ENCODE measurements around the gene COMMD2. TPM values are rescaled to one million over a fixed set of nuclear protein-coding genes. Genes with fewer than 3 reads are reported as not detected.

The COMMD2 gene
- total RNA-seq, 4 donors from 2014 or later: 16.6 to 28.3 (median 20.9) TPM

- WGBS: 69% methylated on average over 1 of the region's 1 CpG
- H3K27me3 ChIP-seq: no peaks in the 10 kb centered on the region
- intact Hi-C loops (cut with DNase I): no loop called here
- no peak overlapping the region for H3K27ac ChIP-seq (replicated peaks in 1 of 4)
- peaks cover 0 to 4% (median 0%) of the 10 kb centered on the region in 4 donors for H3K4me1 ChIP-seq
- H3K4me3 ChIP-seq: no peak overlapping the region
- H3K36me3 ChIP-seq: no peaks in the 10 kb centered on the region
- DNase-seq (ENCODE audit: extremely low spot score): no peak
- H3K9me3 ChIP-seq: no peaks in the 10 kb centered on the region
- TF ChIP-seq POLR2A (IDR thresholded peaks at IDR 0.05; ENCODE audit: low read depth) (no peak), CTCF (IDR thresholded peaks at IDR 0.05) (no peak), POLR2AphosphoS5 (IDR thresholded peaks at IDR 0.05) (no peak), EP300 (IDR thresholded peaks at IDR 0.05) (no peak)
Measured at GRCh38 chr3:149776170-149776569, 23.9 kb upstream of the COMMD2 start.

- Histone ChIP-seq H3K9me3 (no peaks in the 10 kb centered on the region), H3K4me1 (peaks cover 0 to 4% (median 0%) of the 10 kb centered on the region in 4 donors), H3K4me3 (no peak overlapping the region), H3K27me3 (peaks cover 0 to 7% (median 0%) of the 10 kb centered on the region in 4 donors), H3K27ac (replicated peaks in 1 of 4) (no peak overlapping the region), H3K36me3 (no peaks in the 10 kb centered on the region)
- DNase-seq (ENCODE audit: extremely low spot score): no peak
- no peak for TF ChIP-seq CTCF (IDR thresholded peaks at IDR 0.05)
- no peak for TF ChIP-seq POLR2AphosphoS5 (IDR thresholded peaks at IDR 0.05)
- no peak for TF ChIP-seq EP300 (IDR thresholded peaks at IDR 0.05)
- no peak for TF ChIP-seq POLR2A (IDR thresholded peaks at IDR 0.05; ENCODE audit: low read depth)
- WGBS: 71% methylated on average over 2 of the region's 2 CpGs
- intact Hi-C loops (cut with DNase I): no loop called here
Measured at GRCh38 chr3:149772861-149773260, 20.6 kb upstream of the COMMD2 start.

GRCh38 chr3:149771652-149772271, 19.5 kb upstream of the COMMD2 start:
- intact Hi-C loops (cut with DNase I): no loop called here
- peak; percentile 58 to 71 (median 63) for TF ChIP-seq CTCF (IDR thresholded peaks at IDR 0.05)
- no peak for TF ChIP-seq POLR2AphosphoS5 (IDR thresholded peaks at IDR 0.05)
- WGBS: 61% methylated on average over 8 of the region's 8 CpGs
- no peaks in the 10 kb centered on the region for H3K9me3 ChIP-seq
- H3K4me3 ChIP-seq: no peak overlapping the region
- H3K4me1 ChIP-seq: no peaks in the 10 kb centered on the region
- no peaks in the 10 kb centered on the region for H3K36me3 ChIP-seq
- H3K27me3 ChIP-seq: peaks cover 0 to 7% (median 0%) of the 10 kb centered on the region in 4 donors
- DNase-seq (ENCODE audit: extremely low spot score): no peak
- no peak overlapping the region for H3K27ac ChIP-seq (replicated peaks in 1 of 4)

GRCh38 chr3:149770246-149770645, 18.0 kb upstream of the COMMD2 start:
- no peak for TF ChIP-seq POLR2AphosphoS5 (IDR thresholded peaks at IDR 0.05)
- TF ChIP-seq EP300 (IDR thresholded peaks at IDR 0.05): no peak
- no peak for TF ChIP-seq POLR2A (IDR thresholded peaks at IDR 0.05; ENCODE audit: low read depth)
- TF ChIP-seq CTCF (IDR thresholded peaks at IDR 0.05): no peak
- intact Hi-C loops (cut with DNase I): no loop called here
- Histone ChIP-seq H3K4me3 (no peak overlapping the region), H3K27ac (replicated peaks in 1 of 4) (no peak overlapping the region), H3K36me3 (no peaks in the 10 kb centered on the region), H3K9me3 (no peaks in the 10 kb centered on the region), H3K4me1 (no peaks in the 10 kb centered on the region), H3K27me3 (peaks cover 0 to 7% (median 0%) of the 10 kb centered on the region in 4 donors)
- DNase-seq (ENCODE audit: extremely low spot score): no peak
- WGBS: 83% methylated on average over 2 of the region's 2 CpGs

GRCh38 chr3:149768704-149769103, 16.4 kb upstream of the COMMD2 start:
- Histone ChIP-seq H3K9me3 (no peaks in the 10 kb centered on the region), H3K27ac (replicated peaks in 1 of 4) (no peak overlapping the region), H3K4me1 (no peaks in the 10 kb centered on the region), H3K27me3 (peaks cover 0 to 7% (median 0%) of the 10 kb centered on the region in 4 donors), H3K36me3 (no peaks in the 10 kb centered on the region), H3K4me3 (no peak overlapping the region)
- DNase-seq (ENCODE audit: extremely low spot score): no peak
- intact Hi-C loops (cut with DNase I): loop anchor here (5.0 kb wide), 1 partner anchor 39 kb away; no protein-coding TSS in a partner anchor
- WGBS: 96% methylated on average over 6 of the region's 6 CpGs
- TF ChIP-seq CTCF (IDR thresholded peaks at IDR 0.05): no peak
- TF ChIP-seq POLR2A (IDR thresholded peaks at IDR 0.05; ENCODE audit: low read depth): no peak
- TF ChIP-seq POLR2AphosphoS5 (IDR thresholded peaks at IDR 0.05): no peak
- TF ChIP-seq EP300 (IDR thresholded peaks at IDR 0.05): no peak
